Measurements from ENCODE around the gene SCN3B. TPM values are rescaled to one million over a fixed set of nuclear protein-coding genes. Genes with fewer than 3 reads are reported as not detected.
"Not testable (repeated sequence)": the region's sequence is repeated elsewhere in the genome, so short reads cannot be mapped to it uniquely, and the experiment has no call there.

The SCN3B gene
- total and polyA plus RNA-seq, 8 donors: 0.15 to 2.2 (median 0.38) TPM; not detected in 3

DNA sequence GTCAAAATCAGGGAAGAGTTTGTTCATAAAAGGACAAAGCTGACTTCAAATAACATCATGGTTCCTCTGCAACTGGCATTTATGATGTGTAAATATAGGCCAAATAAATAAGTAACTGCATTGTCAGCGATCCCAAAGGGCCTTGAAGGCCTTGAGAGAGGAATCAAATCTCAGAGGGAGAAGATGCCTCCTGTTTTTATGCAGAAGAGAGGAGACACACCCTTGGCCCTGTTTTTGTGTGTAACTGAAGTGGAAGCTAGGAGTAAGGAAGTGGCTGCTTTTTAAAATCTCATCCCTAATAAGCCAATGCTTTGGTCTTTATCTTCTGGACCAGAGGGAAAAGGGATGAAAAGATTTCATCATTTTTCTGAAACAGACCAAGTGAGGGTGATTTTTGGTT, 15.7 kb upstream of the SCN3B start:
- DNase-seq: no peak
- H3K9me3 ChIP-seq: no peaks in the 10 kb centered on the region
- H3K27ac ChIP-seq: no peak overlapping the region
- WGBS, 5 donors: 54 to 76% (median 65%) methylated on average over 1 of the region's 1 CpG
- no peaks in the 10 kb centered on the region for H3K36me3 ChIP-seq
- intact Hi-C loops (cut with DNase I; ENCODE audit: low total_unique reads): no loop called here
- H3K4me3 ChIP-seq: no peak overlapping the region
- TF ChIP-seq EP300 (IDR thresholded peaks at IDR 0.05) (no peak), POLR2AphosphoS5 (IDR thresholded peaks at IDR 0.05) (no peak), POLR2A (IDR thresholded peaks at IDR 0.05) (no peak)
- TF ChIP-seq, protein P1, sequence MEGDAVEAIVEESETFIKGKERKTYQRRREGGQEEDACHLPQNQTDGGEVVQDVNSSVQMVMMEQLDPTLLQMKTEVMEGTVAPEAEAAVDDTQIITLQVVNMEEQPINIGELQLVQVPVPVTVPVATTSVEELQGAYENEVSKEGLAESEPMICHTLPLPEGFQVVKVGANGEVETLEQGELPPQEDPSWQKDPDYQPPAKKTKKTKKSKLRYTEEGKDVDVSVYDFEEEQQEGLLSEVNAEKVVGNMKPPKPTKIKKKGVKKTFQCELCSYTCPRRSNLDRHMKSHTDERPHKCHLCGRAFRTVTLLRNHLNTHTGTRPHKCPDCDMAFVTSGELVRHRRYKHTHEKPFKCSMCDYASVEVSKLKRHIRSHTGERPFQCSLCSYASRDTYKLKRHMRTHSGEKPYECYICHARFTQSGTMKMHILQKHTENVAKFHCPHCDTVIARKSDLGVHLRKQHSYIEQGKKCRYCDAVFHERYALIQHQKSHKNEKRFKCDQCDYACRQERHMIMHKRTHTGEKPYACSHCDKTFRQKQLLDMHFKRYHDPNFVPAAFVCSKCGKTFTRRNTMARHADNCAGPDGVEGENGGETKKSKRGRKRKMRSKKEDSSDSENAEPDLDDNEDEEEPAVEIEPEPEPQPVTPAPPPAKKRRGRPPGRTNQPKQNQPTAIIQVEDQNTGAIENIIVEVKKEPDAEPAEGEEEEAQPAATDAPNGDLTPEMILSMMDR (IDR thresholded peaks at IDR 0.05): no peak
- H3K27me3 ChIP-seq: no peaks in the 10 kb centered on the region
- H3K4me1 ChIP-seq: no peaks in the 10 kb centered on the region

GRCh38 chr11:123665306-123665705, 10.9 kb upstream of the SCN3B start:
- TF ChIP-seq POLR2A (IDR thresholded peaks at IDR 0.05): no peak
- no peak for TF ChIP-seq EP300 (IDR thresholded peaks at IDR 0.05)
- TF ChIP-seq, protein P1 (IDR thresholded peaks at IDR 0.05): no peak
- no peak for TF ChIP-seq POLR2AphosphoS5 (IDR thresholded peaks at IDR 0.05)
- H3K9me3 ChIP-seq: no peaks in the 10 kb centered on the region
- peak in 1 of 2 donors; percentile 9 for DNase-seq
- H3K27ac ChIP-seq: no peak overlapping the region
- H3K4me3 ChIP-seq: no peak overlapping the region
- 33 to 53% (median 41%) methylated on average over 1 of the region's 1 CpG for WGBS, 5 donors
- H3K4me1 ChIP-seq: no peaks in the 10 kb centered on the region
- no peaks in the 10 kb centered on the region for H3K36me3 ChIP-seq
- intact Hi-C loops (cut with DNase I; ENCODE audit: low total_unique reads): no loop called here
- no peaks in the 10 kb centered on the region for H3K27me3 ChIP-seq

DNA sequence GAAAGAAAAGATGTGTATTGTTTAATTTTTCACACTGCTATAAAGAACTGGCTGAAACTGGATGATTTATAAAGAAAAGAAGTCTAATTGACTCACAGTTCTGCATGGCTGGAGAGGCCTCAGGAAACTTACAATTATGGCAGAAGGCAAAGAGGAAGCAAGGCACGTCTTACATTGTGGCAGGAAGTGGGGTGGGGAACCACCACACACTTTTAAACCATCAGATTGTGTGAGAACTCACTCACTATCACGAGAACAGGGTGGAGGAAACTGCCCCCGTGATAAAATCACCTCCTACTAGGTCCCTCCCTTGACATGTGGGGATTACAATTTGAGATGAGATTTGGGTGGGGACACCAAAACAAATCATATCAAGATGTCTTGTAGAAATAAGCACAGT, 5.5 kb upstream of the SCN3B start:
- H3K4me3 ChIP-seq; H3K9me3 ChIP-seq; H3K4me1 ChIP-seq; intact Hi-C loops (cut with DNase I; ENCODE audit: low total_unique reads); H3K36me3 ChIP-seq; DNase-seq; H3K27ac ChIP-seq: not testable (repeated sequence)
- 28 to 32% (median 29%) methylated on average over 3 of the region's 3 CpGs for WGBS, 5 donors
- peaks cover 0 to 14% (median under 1%) of the 10 kb centered on the region in 3 donors for H3K27me3 ChIP-seq

DNA sequence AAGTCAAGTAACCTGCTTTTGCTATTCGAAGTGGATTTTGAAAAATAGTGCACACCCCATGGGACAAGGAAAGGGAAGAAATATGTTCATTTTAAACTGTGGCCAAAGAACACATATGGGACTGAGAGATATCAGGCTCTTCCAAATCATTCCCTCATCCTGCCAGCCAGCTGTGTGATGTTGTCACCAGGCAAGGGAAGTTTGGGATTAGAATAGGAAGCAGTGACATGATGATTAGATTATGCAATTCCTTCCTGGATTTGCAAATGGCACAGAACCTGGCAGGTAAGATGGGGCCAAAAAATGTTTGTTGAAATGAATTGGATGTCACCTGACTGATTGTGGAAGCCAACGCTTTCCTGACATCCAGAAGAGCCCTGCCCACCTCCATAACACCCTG, 4.9 kb upstream of the SCN3B start:
- intact Hi-C loops (cut with DNase I; ENCODE audit: low total_unique reads): no loop called here
- no peak for TF ChIP-seq EP300 (IDR thresholded peaks at IDR 0.05)
- TF ChIP-seq, protein P1 (IDR thresholded peaks at IDR 0.05): no peak
- no peak for TF ChIP-seq POLR2AphosphoS5 (IDR thresholded peaks at IDR 0.05)
- no peak for TF ChIP-seq POLR2A (IDR thresholded peaks at IDR 0.05)

DNA sequence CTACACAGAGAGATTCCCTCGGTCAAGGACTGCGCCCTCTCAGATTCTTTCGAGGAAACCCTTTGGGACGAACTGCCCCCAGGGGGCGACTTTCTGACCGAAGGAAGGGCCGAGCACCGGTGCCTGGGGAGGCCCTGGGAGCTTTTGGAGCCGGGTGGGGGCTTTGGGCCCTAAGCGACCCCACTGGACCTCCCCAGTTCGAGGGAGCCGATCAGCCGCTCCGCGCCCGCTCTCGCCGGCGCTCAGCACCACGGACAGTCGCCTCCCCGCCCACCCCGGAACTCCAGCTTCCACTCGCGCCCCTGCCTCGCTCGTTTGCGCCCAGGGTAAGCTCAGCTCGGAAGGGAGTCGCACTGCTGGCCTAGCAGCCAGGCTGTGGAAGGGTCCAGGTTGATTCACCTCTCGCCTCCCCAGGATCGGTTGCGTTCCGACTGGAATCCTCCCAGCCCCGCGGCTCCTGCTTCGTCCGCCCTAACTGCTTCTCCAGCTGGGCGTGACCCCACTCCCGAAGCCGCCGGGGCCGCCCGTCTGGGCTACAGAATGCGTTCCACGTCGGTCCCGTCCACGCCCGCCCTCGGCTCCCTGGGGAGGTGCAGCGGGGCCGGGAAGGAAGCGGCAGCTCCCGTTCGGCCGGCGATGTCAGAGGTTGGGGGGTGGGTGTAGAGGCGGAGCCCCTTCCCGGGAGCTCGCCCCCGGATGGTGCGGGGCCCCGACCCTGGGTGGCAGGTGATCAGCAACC, 428 bp downstream of the SCN3B start:
- no peak for TF ChIP-seq POLR2A (IDR thresholded peaks at IDR 0.05)
- TF ChIP-seq EP300 (IDR thresholded peaks at IDR 0.05): no peak
- no peak for TF ChIP-seq POLR2AphosphoS5 (IDR thresholded peaks at IDR 0.05)
- TF ChIP-seq, protein P1 (IDR thresholded peaks at IDR 0.05): no peak
- Histone ChIP-seq H3K27me3 (peaks cover 0 to 64% (median 28%) of the 10 kb centered on the region in 3 donors), H3K9me3 (no peaks in the 10 kb centered on the region), H3K36me3 (no peaks in the 10 kb centered on the region), H3K4me3 (peak overlapping the region; percentile 53 to 80 (median 58)), H3K27ac (peak overlapping the region; percentile 3 to 71 (median 52)), H3K4me1 (peaks cover 9 to 22% (median 19%) of the 10 kb centered on the region in 4 donors)
- intact Hi-C loops (cut with DNase I; ENCODE audit: low total_unique reads): no loop called here
- WGBS, 5 donors: 1 to 4% (median 1%) methylated on average over 33 to 64 of the region's 64 CpGs
- DNase-seq: peak; percentile 32 to 86

More for the DNA sequence above, 4.9 kb upstream of the SCN3B start:
- Histone ChIP-seq H3K27me3 (peaks cover 0 to 21% (median 7%) of the 10 kb centered on the region in 3 donors), H3K4me3 (no peak overlapping the region), H3K4me1 (peaks cover 4 to 12% (median 9%) of the 10 kb centered on the region in 4 donors), H3K36me3 (no peaks in the 10 kb centered on the region), H3K27ac (no peak overlapping the region), H3K9me3 (no peaks in the 10 kb centered on the region)
- 52 to 74% (median 67%) methylated on average over 2 of the region's 2 CpGs for WGBS, 5 donors
- peak in 1 of 2 donors; percentile 25 for DNase-seq

All from stomach (tissue), 9 donors.